Epithelial cell of proximal tubule (primary cell): ENCODE measurements around the gene FHIT. TPM values are rescaled to one million over a fixed set of nuclear protein-coding genes. Genes with fewer than 3 reads are reported as not detected.

Source experiments
- DNase-seq: peaks from one replicate; pipeline ENCODE4 v3.0.0-alpha.2; 2011; ENCODE audit warnings: low read depth
- H3K4me3 ChIP-seq: 2 replicates; pipeline ENCODE4 v1.5.1; 2011; ENCODE audit warnings: low read depth, mild to moderate bottlenecking, low read length
- CTCF ChIP-seq: conservative IDR thresholded peaks from 2 replicates; pipeline ENCODE4 v1.5.1; 2012; ENCODE audit warnings: low read depth, mild to moderate bottlenecking, low read length
- total RNA-seq: library from RNA; depleted of rRNA; stranded (reverse); fragments of >200 nt; gene quantifications from 2 replicates; pipeline ENCODE4 v1.2.3, GENCODE V29; 2015

The FHIT gene
- total RNA-seq, 1 donor from 2014 or later: 3.7 TPM

GRCh38 chr3:60366486-60366885 lies 884.8 kb downstream of the FHIT start:
- TF ChIP-seq CTCF: no peak
- H3K4me3 ChIP-seq: no peak overlapping the region
- DNase-seq: no peak

GRCh38 chr3:60365360-60365759 lies 885.9 kb downstream of the FHIT start:
- H3K4me3 ChIP-seq: no peak overlapping the region
- no peak for TF ChIP-seq CTCF
- DNase-seq: no peak

- no peak overlapping the region for H3K4me3 ChIP-seq
- TF ChIP-seq CTCF: no peak
- no peak for DNase-seq
Observed at GRCh38 chr3:60364475-60364874, 886.8 kb downstream of the FHIT start.

- DNase-seq: no peak
- H3K4me3 ChIP-seq: no peak overlapping the region
- no peak for TF ChIP-seq CTCF
Observed at GRCh38 chr3:60363817-60364216, 887.4 kb downstream of the FHIT start.

GRCh38 chr3:60355825-60356224 lies 895.4 kb downstream of the FHIT start:
- no peak for TF ChIP-seq CTCF
- DNase-seq: no peak
- H3K4me3 ChIP-seq: no peak overlapping the region

- no peak for TF ChIP-seq CTCF
- DNase-seq: no peak
- H3K4me3 ChIP-seq: no peak overlapping the region
Observed at GRCh38 chr3:60351481-60351880, 899.8 kb downstream of the FHIT start.

- TF ChIP-seq CTCF: no peak
- no peak overlapping the region for H3K4me3 ChIP-seq
- no peak for DNase-seq
Observed at GRCh38 chr3:60344340-60344739, 906.9 kb downstream of the FHIT start.
